ELR (cell line): ENCODE data around the gene IL12A.

Experiments used
- DNase-seq: peaks from one replicate; pipeline ENCODE4 v3.0.0-alpha.2; 2015; ENCODE audit warnings: low read depth

IL12A gene

DNA sequence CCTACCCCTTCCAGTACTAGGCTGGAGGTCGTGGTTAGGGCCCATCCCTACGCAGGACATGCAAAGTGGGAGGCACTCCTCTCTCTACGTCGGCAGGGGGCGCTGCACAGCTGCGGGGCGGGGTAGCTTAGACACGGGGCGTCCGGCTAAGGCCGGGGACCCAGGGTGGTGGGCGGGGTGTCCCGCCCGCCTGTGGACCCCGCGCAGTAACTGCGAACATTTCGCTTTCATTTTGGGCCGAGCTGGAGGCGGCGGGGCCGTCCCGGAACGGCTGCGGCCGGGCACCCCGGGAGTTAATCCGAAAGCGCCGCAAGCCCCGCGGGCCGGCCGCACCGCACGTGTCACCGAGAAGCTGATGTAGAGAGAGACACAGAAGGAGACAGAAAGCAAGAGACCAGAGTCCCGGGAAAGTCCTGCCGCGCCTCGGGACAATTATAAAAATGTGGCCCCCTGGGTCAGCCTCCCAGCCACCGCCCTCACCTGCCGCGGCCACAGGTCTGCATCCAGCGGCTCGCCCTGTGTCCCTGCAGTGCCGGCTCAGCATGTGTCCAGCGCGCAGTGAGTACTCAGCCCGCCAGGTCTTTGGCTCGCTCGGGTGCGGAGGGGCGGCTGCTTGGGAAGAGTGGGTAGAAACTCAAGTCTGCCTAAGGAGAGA is at the start of gene IL12A:
TSS of gene IL12A (plus strand) at position 219 of the 655 bp plus-strand sequence.
- DNase-seq, result peak; percentile 83

GRCh38 chr3:159941038-159942000 is 47.3 kb upstream of the IL12A start:
- DNase-seq, result peak; percentile 51

DNA sequence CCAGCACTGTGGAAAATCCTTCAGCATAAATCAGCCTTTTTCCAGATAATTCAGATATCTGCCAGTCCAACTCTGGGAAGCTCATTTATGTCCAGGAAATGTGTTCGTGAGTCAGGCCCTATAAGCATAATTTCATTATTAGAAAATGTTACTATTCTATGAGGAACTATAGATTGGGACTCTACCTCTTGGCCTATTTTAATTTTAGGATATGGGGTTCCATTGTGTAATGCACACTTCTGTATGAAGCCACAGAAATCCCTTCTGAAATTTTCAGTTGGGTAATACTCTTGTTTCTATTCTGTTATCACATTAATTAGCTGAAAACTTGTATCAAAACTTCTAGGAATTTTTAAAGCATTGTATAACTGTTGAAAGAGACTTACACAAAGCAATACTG is 43.9 kb upstream of the IL12A start:
- no peak for DNase-seq

- DNase-seq, result no peak
These were observed 42.7 kb upstream of the IL12A start for GRCh38 chr3:159945930-159946329.

DNA sequence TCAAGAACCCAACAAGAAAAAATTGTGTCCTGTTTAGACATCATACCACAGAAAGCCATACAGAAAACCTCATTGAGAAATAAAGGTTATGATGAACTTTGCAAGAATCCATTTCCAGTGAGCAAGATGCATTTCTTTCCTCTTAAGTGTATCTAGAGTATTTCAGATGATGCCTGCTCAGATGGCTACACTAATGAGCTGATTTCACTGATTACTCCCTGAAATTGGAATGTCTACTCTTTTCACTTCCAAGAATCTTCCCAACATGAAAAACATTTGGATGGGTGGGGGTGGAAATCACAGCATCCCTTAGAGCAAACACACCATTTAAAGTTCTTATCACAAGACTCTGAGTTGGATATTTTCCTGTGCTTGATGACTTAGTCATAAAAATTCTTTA is 41.4 kb upstream of the IL12A start:
- peak; percentile 71 for DNase-seq

GRCh38 chr3:159948429-159949144 is 40.0 kb upstream of the IL12A start:
- peak; percentile 54 for DNase-seq

- no peak for DNase-seq
These were observed 38.3 kb upstream of the IL12A start for GRCh38 chr3:159950156-159950898.

DNA sequence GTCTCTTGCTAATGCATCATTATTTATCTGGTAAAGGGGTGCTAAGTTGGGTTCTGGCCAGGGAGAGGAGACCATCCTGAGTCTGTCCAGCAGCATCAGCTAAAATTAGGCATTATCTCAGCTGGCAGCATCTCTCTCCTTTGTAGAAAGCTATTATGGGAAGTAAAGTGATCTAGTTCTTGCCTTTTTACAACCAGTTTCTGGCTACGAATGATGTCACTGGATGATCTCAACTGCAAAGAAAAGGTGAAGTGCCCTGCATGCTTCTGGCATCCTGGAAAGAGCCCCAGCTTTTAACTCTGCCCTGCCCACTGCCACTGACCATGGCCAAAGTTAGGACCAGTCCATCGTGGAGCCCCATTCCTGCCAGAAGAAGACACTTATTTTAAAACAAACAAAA is 37.1 kb upstream of the IL12A start:
- DNase-seq, result no peak

DNA sequence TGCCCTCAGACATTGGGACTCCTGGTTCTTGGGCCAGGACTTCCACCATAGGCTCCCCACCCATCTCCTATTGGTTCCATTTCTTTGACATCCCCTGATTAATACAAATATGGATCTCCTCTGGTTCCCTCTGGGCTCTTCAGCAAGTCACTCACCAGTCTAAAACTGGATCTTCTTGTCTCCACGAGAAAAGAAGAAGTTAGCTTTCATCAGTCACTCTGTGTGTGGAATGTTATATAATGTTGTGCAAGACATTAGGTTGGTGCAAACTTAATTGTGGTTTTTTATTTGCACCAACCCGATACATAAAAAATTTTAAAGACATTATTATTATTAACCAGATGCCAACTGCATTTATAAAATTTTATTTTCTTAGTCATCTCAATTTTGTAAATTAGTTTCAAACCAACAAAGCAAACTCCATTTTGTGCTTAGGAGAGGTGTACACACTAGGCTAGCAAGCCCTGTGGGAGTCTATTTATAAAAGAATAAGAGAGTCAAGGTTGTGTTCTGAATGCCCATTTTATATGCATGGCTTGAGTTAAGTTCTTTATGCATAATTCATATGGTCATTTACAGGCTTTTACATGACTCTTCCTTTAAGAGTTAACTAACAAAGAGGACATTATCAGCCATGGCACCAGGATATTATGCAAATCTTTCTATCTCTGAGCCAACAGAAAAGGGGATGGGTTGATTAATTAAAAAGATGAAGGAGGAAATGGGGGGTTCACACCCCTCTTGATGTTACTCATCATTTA is 35.1 kb upstream of the IL12A start:
- no peak for DNase-seq

DNA sequence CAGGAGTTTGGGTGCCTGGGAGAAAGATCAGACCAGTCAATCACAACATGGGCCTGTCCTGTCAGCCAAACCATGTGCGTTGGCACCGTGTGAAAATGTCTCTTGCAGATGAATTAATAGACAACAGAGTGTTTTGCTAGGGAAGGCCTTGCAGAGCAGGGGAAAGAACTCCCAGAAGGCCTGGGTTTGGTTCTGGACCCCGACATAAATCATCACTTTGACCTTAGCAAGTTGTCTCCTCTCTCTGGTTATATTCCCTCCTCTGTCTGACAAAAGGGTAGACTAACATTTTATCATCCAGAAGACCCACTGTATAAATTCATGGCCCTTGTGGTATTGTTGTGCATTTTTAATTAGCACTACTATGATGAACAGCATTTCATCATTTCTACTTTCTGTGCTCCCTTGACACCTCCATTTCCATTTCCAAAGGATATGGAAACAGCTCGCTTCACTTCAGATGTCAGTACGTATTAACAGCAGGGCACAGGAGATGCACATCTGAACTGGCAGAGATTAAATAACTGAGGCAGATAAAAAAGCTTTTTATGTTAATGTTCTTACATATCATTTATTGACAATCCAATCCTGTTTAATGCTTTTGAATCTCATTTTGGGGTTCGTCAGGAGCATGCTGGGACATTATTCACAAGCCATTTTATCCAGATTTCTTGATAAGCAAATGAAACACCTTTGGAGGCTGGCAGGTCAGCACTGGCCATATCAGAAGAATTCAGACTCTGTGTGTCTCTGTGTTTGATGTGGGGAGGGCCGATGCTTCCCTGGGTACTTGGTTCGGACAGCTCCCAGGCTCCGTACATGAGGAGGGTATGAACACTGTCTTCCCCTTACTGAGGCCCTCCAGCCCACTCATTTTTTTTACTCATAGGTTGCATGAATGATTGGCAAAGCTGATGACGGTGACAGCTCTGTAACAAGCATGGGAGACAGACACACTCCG is 28.2 kb upstream of the IL12A start:
- no peak for DNase-seq

- DNase-seq, result peak; percentile 95
These were observed 24.3 kb upstream of the IL12A start for GRCh38 chr3:159964166-159964973.

- DNase-seq, result no peak
These were observed 17.3 kb upstream of the IL12A start for GRCh38 chr3:159971311-159971710.

GRCh38 chr3:159977295-159977694 is 11.3 kb upstream of the IL12A start:
- DNase-seq, result no peak

GRCh38 chr3:159978353-159978752 is 10.3 kb upstream of the IL12A start:
- no peak for DNase-seq

DNA sequence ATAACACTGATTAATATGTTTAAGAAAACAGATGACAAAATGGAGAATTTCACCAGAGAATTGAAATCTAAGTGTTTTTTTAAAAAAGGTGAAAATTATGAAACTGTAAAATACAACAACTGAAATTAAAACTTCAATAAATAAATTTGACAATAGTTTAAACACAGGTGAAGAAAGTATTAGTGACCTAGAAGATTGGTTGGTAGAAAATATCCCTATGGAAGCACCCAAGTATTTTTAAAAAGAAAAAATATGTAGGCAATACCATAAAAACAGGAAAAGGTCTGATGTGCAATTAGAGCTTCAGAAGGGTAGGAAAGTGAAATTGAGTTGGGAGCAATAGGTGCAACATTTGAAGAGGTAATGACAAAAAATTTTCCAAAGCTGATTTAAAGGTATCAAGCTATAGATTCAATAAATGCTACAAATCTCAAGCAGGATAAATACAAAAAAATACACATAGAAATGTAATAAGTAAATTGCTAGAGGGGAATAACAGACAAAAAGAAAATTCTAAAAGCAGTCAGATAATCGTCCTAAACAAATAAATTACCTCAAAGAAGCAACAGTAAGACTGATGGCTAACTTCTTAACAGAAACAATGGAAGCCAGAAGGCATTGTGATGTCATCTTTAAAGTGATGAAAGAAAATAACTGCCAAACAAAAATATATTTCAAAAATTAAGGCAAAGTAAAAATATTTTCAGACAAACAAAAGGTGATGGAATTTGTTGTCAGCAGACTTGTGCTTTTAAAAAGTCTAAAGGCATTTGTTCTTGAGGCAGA is 9.5 kb upstream of the IL12A start:
- DNase-seq, result no peak

GRCh38 chr3:159982442-159982974 is 6.1 kb upstream of the IL12A start:
- DNase-seq, result no peak

DNA sequence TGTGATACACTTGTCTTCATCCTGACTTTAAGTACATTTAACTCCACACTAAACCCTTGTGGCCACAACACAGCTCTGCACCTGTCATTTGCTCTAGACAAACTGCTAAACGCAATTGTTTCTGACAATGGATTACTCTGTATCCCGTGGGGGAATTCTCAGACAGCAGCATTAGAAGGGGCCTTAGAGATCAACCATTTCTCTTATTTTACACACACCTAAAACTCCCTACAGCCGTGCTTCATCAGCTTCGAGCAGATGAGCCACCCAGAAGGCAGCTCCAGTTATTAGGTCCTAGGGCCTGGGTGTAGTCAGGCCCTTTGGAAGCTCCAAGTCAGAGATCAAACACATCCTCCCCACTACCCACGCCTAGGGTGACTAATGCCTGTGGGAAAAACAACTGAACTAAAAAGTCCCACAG is 1.3 kb upstream of the IL12A start:
- DNase-seq, result peak; percentile 77
